Liver (tissue), 9 donors: ENCODE data around the gene LSR. TPM values are rescaled to one million over a fixed set of nuclear protein-coding genes. Genes with fewer than 3 reads are reported as not detected.
A peak's percentile ranks its signal among the peaks of the same experiment; 100 is the strongest.

Experiments used
- DNase-seq: peaks from one replicate; pipeline ENCODE4 v3.0.0-alpha.2; 2017; ENCODE audit warnings: low spot score
- H3K27ac ChIP-seq, 2 donors: one replicate each; pipeline ENCODE4 v1.7.0; 2013; ENCODE audit warnings: inconsistent platforms in 2 of 2, low read length in 2 of 2, control low read depth in 1 of 2, low read depth in 1 of 2, mild to moderate bottlenecking in 1 of 2
- H3K27me3 ChIP-seq, 4 donors: one replicate each; pipeline versions ENCODE4 v1.6.1 to v1.7.0; 2013; ENCODE audit warnings: low read length in 3 of 4, inconsistent platforms in 1 of 4, mild to moderate bottlenecking in 1 of 4, moderate library complexity in 1 of 4; ENCODE audit not compliant: control insufficient read depth in 4 of 4, insufficient read depth in 4 of 4
- H3K36me3 ChIP-seq, 4 donors: one replicate each; pipeline versions ENCODE4 v1.6.1 to v1.7.0; 2013; ENCODE audit warnings: low read length in 3 of 4, mild to moderate bottlenecking in 3 of 4, low read depth in 1 of 4, moderate library complexity in 1 of 4; ENCODE audit not compliant: control insufficient read depth in 4 of 4, insufficient read depth in 3 of 4
- H3K4me1 ChIP-seq, 4 donors: one replicate each; pipeline versions ENCODE4 v1.6.1 to v1.7.0; 2013; ENCODE audit warnings: low read length in 3 of 4, mild to moderate bottlenecking in 3 of 4, moderate library complexity in 1 of 4; ENCODE audit not compliant: control insufficient read depth in 4 of 4, insufficient read depth in 4 of 4
- H3K4me3 ChIP-seq, 3 donors: one replicate each; pipeline versions ENCODE4 v1.6.1 to v1.7.0; 2013; ENCODE audit warnings: low read length in 3 of 3, control low read depth in 1 of 3, low read depth in 1 of 3, mild to moderate bottlenecking in 1 of 3
- H3K9ac ChIP-seq, 2 donors: one replicate each; pipeline ENCODE4 v1.7.0; 2013; ENCODE audit warnings: low read length in 2 of 2, mild to moderate bottlenecking in 2 of 2, moderate library complexity in 2 of 2, control low read depth in 1 of 2, low read depth in 1 of 2
- H3K9me3 ChIP-seq, 4 donors: one replicate each; pipeline versions ENCODE4 v1.6.1 to v1.7.0; 2013; ENCODE audit warnings: low read length in 3 of 4; ENCODE audit not compliant: control insufficient read depth in 4 of 4
- FOXA1 ChIP-seq: IDR thresholded peaks from 2 replicates; pipeline ENCODE4 v1.6.1; 2016; ENCODE audit warnings: antibody characterized with exemption
- GABPA ChIP-seq, 2 donors: IDR thresholded peaks in 1 of 2; conservative IDR thresholded peaks in 1 of 2; 2 replicates each; pipeline ENCODE4 v1.6.1; 2016; ENCODE audit warnings: antibody characterized with exemption in 2 of 2, mild to moderate bottlenecking in 1 of 2, moderate library complexity in 1 of 2
- HNF4A ChIP-seq, 2 donors: conservative IDR thresholded peaks; 2 replicates each; pipeline ENCODE4 v1.6.1; 2016; ENCODE audit warnings: antibody characterized with exemption in 2 of 2, mild to moderate bottlenecking in 2 of 2
- RAD21 ChIP-seq, 2 donors: IDR thresholded peaks; 2 replicates each; pipeline ENCODE4 v1.6.1; 2016; ENCODE audit warnings: antibody characterized with exemption in 2 of 2, mild to moderate bottlenecking in 2 of 2
- REST ChIP-seq: IDR thresholded peaks from 2 replicates; pipeline ENCODE4 v1.6.1; 2016; ENCODE audit warnings: antibody characterized with exemption, mild to moderate bottlenecking
- ZBTB33 ChIP-seq: IDR thresholded peaks from 2 replicates; pipeline ENCODE4 v1.6.1; 2016; ENCODE audit warnings: antibody characterized with exemption
- WGBS: extraction: QIAGEN DNeasy Blood & Tissue Kit; methylation state at CpG from one replicate; pipeline ENCODE4 v1.1.7; 2013; 5-methylcytosine and 5-hydroxymethylcytosine counted together
- polyA plus RNA-seq, 2 donors: library from polyadenylated mRNA; stranded (reverse) in 1 of 2; unstranded in 1 of 2; fragments of 200-250 nt in 1 of 2; fragments of >200 nt in 1 of 2; fragmentation: Nextera tagmentation in 1 of 2; extraction: Ambion mirVana in 1 of 2; gene quantifications; one replicate each; pipeline versions ENCODE4 v1.2.1 to v1.2.3, GENCODE V29; 2013 to 2015
- total RNA-seq, 2 donors: library from RNA; depleted of rRNA; stranded (reverse); fragments of >200 nt; gene quantifications; one replicate each; pipeline ENCODE4 v1.2.3, GENCODE V29; 2014
- TF ChIP-seq, protein P1 (sequence below): fragments of 150-350 bp; IDR thresholded peaks from 2 replicates; pipeline ENCODE4 v1.5.1; 2017; ENCODE audit warnings: improper control_type of control experiment, low read depth, low read length; ENCODE audit not compliant: missing input control
- TF ChIP-seq, protein P2 (sequence below): IDR thresholded peaks from 2 replicates; pipeline ENCODE4 v1.6.1; 2016; ENCODE audit warnings: antibody characterized with exemption
- TF ChIP-seq, protein P3 (sequence below): IDR thresholded peaks from 2 replicates; pipeline ENCODE4 v1.6.1; 2016; ENCODE audit warnings: antibody characterized with exemption
- donor health status: healthy.
- donor health status: healthy.
- donor health status: healthy.
- donor health status: healthy.
- donor health status: healthy.

The LSR gene
- total and polyA plus RNA-seq, 4 donors = 33.7 to 150 (median 48.0) TPM

DNA sequence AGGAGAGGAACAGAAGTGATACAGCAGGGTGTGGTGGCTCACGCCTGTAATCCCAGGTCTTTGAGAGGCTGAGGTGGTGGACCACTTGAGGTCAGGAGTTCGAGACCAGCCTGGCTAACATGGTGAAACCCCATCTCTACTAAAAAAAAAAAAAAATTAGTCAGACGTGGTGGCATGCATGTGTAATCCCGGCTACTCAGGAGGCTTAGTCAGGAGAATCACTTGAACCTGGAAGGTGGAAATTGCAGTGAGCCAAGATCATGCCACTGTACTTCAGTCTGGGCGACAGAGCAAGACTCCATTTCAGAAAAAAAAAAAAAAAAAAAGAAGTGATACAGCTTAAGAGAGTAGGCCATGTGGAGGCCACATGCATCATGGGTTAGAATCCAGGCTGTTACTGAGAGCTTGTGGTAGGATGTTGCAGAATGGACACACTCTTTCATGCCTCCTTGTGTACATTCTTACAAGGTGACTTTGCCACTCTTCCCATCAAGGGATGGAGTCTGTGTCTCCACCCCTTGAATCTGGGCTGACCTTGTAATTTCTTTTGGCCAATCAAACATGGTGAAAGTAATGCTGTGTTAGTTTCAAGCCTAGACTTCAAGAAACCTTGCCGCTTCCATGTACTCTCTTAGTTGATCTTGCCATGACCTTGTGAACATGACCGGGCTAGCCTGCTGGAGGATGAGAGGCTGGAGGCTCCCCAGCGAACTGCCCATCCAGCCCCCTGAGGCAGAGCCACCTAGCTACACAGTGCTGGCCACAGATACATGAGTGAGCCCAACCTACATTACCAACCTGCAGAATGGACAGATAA is 32.6 kb upstream of the LSR start (continued):
- TF ChIP-seq, protein P1, sequence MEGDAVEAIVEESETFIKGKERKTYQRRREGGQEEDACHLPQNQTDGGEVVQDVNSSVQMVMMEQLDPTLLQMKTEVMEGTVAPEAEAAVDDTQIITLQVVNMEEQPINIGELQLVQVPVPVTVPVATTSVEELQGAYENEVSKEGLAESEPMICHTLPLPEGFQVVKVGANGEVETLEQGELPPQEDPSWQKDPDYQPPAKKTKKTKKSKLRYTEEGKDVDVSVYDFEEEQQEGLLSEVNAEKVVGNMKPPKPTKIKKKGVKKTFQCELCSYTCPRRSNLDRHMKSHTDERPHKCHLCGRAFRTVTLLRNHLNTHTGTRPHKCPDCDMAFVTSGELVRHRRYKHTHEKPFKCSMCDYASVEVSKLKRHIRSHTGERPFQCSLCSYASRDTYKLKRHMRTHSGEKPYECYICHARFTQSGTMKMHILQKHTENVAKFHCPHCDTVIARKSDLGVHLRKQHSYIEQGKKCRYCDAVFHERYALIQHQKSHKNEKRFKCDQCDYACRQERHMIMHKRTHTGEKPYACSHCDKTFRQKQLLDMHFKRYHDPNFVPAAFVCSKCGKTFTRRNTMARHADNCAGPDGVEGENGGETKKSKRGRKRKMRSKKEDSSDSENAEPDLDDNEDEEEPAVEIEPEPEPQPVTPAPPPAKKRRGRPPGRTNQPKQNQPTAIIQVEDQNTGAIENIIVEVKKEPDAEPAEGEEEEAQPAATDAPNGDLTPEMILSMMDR = no peak
- TF ChIP-seq, protein P2, sequence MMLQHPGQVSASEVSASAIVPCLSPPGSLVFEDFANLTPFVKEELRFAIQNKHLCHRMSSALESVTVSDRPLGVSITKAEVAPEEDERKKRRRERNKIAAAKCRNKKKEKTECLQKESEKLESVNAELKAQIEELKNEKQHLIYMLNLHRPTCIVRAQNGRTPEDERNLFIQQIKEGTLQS = no peak
- TF ChIP-seq RAD21 (IDR thresholded peaks at IDR 0.05) (no peak), HNF4A (conservative IDR thresholded peaks at IDR 0.05) (no peak), GABPA (IDR thresholded peaks at IDR 0.05 in 1 of 2, conservative IDR thresholded peaks at IDR 0.05 in 1 of 2) (no peak), FOXA1 (no peak), ZBTB33 (no peak)

GRCh38 chr19:35216833-35217648 is 31.8 kb upstream of the LSR start:
- H3K27me3 ChIP-seq = no peaks in the 10 kb centered on the region
- H3K4me1 ChIP-seq = peaks cover 0 to 3% (median 0%) of the 10 kb centered on the region in 4 donors
- no peak overlapping the region for H3K4me3 ChIP-seq
- H3K9ac ChIP-seq = no peak overlapping the region
- TF ChIP-seq, protein P1 = peak; percentile 8
- TF ChIP-seq, protein P3, sequence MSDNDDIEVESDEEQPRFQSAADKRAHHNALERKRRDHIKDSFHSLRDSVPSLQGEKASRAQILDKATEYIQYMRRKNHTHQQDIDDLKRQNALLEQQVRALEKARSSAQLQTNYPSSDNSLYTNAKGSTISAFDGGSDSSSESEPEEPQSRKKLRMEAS = no peak
- no peak for TF ChIP-seq REST
- TF ChIP-seq RAD21 (IDR thresholded peaks at IDR 0.05) = peak in 1 of 2 donors; percentile 34
- 68% methylated on average over 3 of the region's 3 CpGs for whole genome bisulfite sequencing
- H3K27ac ChIP-seq = no peak overlapping the region
- no peaks in the 10 kb centered on the region for H3K9me3 ChIP-seq
- H3K36me3 ChIP-seq = no peaks in the 10 kb centered on the region
- DNase-seq = no peak
